Esophagus squamous epithelium (tissue), 5 donors: ENCODE results near the gene ZNF586. TPM values are rescaled to one million over a fixed set of nuclear protein-coding genes. Genes with fewer than 3 reads are reported as not detected.
A peak's percentile ranks its signal among the peaks of the same experiment; 100 is the strongest.
"Not testable (repeated sequence)": the region's sequence is repeated elsewhere in the genome, so short reads cannot be mapped to it uniquely, and the experiment has no call there.

Source experiments
- DNase-seq: peaks from one replicate; lab custom pipeline; 2025; lab: John Stamatoyannopoulos, UW
- H3K27ac ChIP-seq, 4 donors: fragments of 200-600 bp; sonication (generic); one replicate each; pipeline ENCODE4 v1.5.1; 2016 to 2019; ENCODE audit warnings: mild to moderate bottlenecking in 1 of 4
- H3K27me3 ChIP-seq, 4 donors: fragments of 200-600 bp; sonication (generic); 1 replicate in 3 of 4; 2 replicates in 1 of 4; pipeline versions ENCODE4 v1.5.1 to v1.6.0; 2017 to 2021; ENCODE audit warnings: antibody characterized with exemption in 1 of 4
- H3K36me3 ChIP-seq, 3 donors: fragments of 200-600 bp; sonication (generic); one replicate each; pipeline ENCODE4 v1.5.1; 2016 to 2019
- H3K4me1 ChIP-seq, 3 donors: fragments of 200-600 bp; sonication (generic); one replicate each; pipeline ENCODE4 v1.5.1; 2017 to 2019
- H3K4me3 ChIP-seq, 4 donors: fragments of 200-600 bp; sonication (generic); 1 replicate in 3 of 4; 2 replicates in 1 of 4; pipeline ENCODE4 v1.5.1; 2016 to 2019; ENCODE audit warnings: mild to moderate bottlenecking in 2 of 4, moderate library complexity in 1 of 4
- H3K9me3 ChIP-seq, 3 donors: fragments of 200-600 bp; sonication (generic); one replicate each; pipeline ENCODE4 v1.5.1; 2016 to 2019
- POLR2A ChIP-seq, 4 donors: fragments of 450-650 bp; IDR thresholded peaks; one replicate each; pipeline ENCODE4 v1.6.1; 2017; ENCODE audit warnings: antibody characterized with exemption in 4 of 4, mild to moderate bottlenecking in 4 of 4, moderate library complexity in 3 of 4
- WGBS, 2 donors: methylation state at CpG; one replicate each; pipeline ENCODE4 v1.1.5; 2018; 5-methylcytosine and 5-hydroxymethylcytosine counted together
- intact Hi-C: fragments of 100-400 bp; cut with DNase I; formaldehyde crosslinking; loops from one replicate; pipeline ENCODE4 v1.15.0; 2022
- total RNA-seq, 4 donors: library from RNA; depleted of rRNA; stranded (reverse); fragments of >200 nt; gene quantifications; one replicate each; pipeline ENCODE4 v1.1.0, GENCODE V29; 2016
- TF ChIP-seq, protein P1 (sequence below), 6 experiments: fragments of 450-650 bp in 4 of 6; fragments of 200-600 bp in 2 of 6; sonication (generic) in 2 of 6; IDR thresholded peaks; one replicate each; pipeline ENCODE4 v1.5.1; 2016 to 2019; ENCODE audit warnings: antibody characterized with exemption in 6 of 6, mild to moderate bottlenecking in 4 of 6, moderate library complexity in 4 of 6
- donor health status: DM: yes; HTN: yes; CAD: no.

Gene ZNF586
- total RNA-seq, 4 donors from 2014 or later = 8.1 to 30.5 (median 22.0) TPM

DNA sequence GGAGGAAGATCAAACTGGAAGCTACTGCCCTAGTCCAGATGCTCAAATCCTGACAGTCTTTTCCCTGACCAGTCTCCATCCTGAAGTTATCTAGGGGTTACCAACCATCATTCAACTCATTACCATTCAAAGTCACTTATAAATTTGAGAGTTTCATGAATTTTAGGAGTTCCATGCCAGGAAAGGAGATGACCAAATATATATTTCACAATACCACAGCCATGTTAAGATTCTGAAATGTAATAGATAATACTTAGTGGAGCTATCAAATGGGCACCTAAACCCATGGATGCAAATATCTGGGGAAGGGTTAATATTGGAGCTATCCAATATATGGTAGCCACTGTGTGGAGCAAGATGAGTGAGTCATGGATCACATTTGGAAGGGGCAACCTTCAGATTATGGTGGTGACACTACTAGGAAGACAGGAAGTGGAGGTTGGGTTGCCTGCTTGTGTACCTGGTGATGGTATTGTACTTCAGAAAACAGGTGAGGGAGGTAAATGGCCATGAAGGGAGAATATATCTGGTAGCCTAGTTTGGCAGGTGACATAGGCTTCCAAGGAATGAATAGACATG lies 18.7 kb downstream of the ZNF586 start:
- DNase-seq = no peak
- Histone ChIP-seq H3K4me1 (no peaks in the 10 kb centered on the region), H3K27me3 (no peaks in the 10 kb centered on the region), H3K27ac (no peak overlapping the region), H3K36me3 (peaks cover 0 to 95% (median 19%) of the 10 kb centered on the region in 3 donors), H3K9me3 (peaks cover 0 to 83% (median 50%) of the 10 kb centered on the region in 3 donors), H3K4me3 (no peak overlapping the region)
- intact Hi-C loops = no loop called here
- TF ChIP-seq, protein P1, sequence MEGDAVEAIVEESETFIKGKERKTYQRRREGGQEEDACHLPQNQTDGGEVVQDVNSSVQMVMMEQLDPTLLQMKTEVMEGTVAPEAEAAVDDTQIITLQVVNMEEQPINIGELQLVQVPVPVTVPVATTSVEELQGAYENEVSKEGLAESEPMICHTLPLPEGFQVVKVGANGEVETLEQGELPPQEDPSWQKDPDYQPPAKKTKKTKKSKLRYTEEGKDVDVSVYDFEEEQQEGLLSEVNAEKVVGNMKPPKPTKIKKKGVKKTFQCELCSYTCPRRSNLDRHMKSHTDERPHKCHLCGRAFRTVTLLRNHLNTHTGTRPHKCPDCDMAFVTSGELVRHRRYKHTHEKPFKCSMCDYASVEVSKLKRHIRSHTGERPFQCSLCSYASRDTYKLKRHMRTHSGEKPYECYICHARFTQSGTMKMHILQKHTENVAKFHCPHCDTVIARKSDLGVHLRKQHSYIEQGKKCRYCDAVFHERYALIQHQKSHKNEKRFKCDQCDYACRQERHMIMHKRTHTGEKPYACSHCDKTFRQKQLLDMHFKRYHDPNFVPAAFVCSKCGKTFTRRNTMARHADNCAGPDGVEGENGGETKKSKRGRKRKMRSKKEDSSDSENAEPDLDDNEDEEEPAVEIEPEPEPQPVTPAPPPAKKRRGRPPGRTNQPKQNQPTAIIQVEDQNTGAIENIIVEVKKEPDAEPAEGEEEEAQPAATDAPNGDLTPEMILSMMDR (IDR thresholded peaks at IDR 0.05) = no peak
- TF ChIP-seq POLR2A (IDR thresholded peaks at IDR 0.05) = no peak

DNA sequence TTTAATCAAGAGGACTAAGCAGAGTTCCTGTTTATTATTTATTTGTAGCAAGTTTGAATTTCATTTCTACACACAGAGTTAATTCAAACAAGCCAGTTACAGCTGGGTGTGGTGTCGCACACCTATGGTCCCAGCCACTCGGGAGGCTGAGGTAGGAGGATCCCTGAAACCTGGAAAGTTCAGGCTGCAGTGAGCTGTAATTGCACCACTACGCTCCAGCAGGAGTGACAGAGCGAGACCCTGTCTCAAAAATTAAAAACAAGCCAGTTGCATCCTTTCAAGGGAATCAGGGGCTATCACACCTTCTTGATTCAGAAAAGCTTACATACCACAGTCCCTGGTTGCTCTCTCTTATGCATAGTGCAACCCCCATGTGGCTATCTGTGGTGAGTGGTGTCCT lies 19.8 kb downstream of the ZNF586 start:
- DNase-seq = no peak
- 96 to 98% methylated on average over 4 of the region's 4 CpGs for WGBS, 2 donors
- no peaks in the 10 kb centered on the region for H3K4me1 ChIP-seq
- TF ChIP-seq, protein P1 (IDR thresholded peaks at IDR 0.05) = no peak
- no peak for TF ChIP-seq POLR2A (IDR thresholded peaks at IDR 0.05)
- no peaks in the 10 kb centered on the region for H3K27me3 ChIP-seq
- no peak overlapping the region for H3K27ac ChIP-seq
- H3K9me3 ChIP-seq = peaks cover 0 to 72% (median 44%) of the 10 kb centered on the region in 3 donors
- peaks cover 0 to 94% (median 18%) of the 10 kb centered on the region in 3 donors for H3K36me3 ChIP-seq
- H3K4me3 ChIP-seq = no peak overlapping the region
- intact Hi-C loops = no loop called here

DNA sequence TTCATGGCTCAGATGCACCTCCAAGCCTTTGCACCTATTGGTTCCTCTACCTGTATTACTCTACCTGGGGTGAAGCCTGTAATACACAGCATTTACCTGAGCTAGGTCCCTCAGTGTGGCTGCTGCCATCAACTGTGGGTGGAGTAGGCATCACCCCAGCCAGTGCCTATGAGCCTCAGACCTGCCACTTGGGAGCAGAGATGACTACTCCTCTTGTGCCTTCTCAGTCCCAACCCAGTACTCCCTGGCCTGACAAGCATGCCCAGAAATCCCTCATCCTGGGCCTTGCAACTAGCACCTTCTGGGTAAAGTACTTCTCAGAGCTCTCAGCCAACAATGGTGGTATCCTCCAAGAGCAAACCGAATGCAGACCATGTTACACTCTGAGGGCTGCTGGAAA lies 27.1 kb downstream of the ZNF586 start:
- H3K27ac ChIP-seq, intact Hi-C loops, H3K9me3 ChIP-seq, DNase-seq, H3K4me3 ChIP-seq, H3K27me3 ChIP-seq: not testable (repeated sequence)
- 67 to 100% methylated on average over 1 of the region's 1 CpG for WGBS, 2 donors
- H3K36me3 ChIP-seq = peaks cover 8 to 62% (median 9%) of the 10 kb centered on the region in 3 donors
- peaks cover 6 to 35% (median 22%) of the 10 kb centered on the region in 3 donors for H3K4me1 ChIP-seq

DNA sequence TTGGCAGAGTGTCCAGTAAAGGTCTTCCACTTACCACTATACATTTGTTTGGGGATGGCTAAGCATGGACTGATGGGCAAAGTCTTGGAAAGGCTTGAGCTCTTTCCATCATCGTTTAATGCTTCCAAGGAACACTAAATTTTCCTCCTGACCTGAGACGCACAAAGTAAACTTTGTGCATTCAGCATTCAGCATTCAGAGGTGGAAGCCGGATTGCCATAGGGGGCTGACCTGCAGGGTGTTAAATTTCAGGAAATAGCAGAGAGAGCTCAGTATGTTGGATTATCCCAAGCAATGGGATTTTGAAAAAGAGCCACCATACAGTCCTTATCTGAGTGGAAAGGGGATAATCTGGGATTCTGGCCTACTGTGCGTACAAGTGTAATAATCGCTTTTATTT lies 31.2 kb downstream of the ZNF586 start:
- intact Hi-C loops = no loop called here
- no peak for DNase-seq
- Histone ChIP-seq H3K4me1 (peaks cover 17 to 76% (median 42%) of the 10 kb centered on the region in 3 donors), H3K36me3 (peaks cover 4 to 22% (median 4%) of the 10 kb centered on the region in 3 donors), H3K4me3 (no peak overlapping the region), H3K27me3 (no peaks in the 10 kb centered on the region), H3K9me3 (no peaks in the 10 kb centered on the region), H3K27ac (peak overlapping the region; percentile 47 to 91 (median 88))
- 67 to 90% methylated on average over 4 to 5 of the region's 5 CpGs for WGBS, 2 donors
- no peak for TF ChIP-seq POLR2A (IDR thresholded peaks at IDR 0.05)
- TF ChIP-seq, protein P1 (IDR thresholded peaks at IDR 0.05) = no peak

DNA sequence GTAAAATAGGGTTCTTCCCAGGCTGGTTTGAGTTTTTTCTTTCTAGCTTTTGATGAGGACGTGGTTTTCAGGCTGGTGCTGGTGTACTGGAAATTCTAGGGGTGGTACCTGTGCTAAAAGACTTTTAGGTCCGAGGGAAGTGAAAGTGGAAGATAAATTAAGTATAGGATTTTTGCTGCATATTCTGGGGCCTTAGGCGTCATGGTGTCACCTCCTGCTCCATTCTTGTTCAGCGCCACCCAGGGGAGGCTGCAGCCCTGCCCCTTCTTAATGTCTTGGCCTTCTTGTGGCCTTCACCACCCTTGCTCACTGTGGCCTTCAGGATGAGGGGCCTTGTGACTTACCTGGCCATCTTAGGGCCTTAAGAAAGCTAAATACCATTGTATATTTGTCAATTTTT lies 32.8 kb downstream of the ZNF586 start:
- Histone ChIP-seq H3K9me3 (no peaks in the 10 kb centered on the region), H3K4me3 (no peak overlapping the region), H3K36me3 (peaks cover 0 to 19% (median 0%) of the 10 kb centered on the region in 3 donors), H3K27me3 (no peaks in the 10 kb centered on the region), H3K4me1 (peaks cover 17 to 85% (median 46%) of the 10 kb centered on the region in 3 donors), H3K27ac (peak overlapping the region; percentile 73 to 91 (median 88))
- TF ChIP-seq, protein P1 (IDR thresholded peaks at IDR 0.05) = no peak
- no peak for TF ChIP-seq POLR2A (IDR thresholded peaks at IDR 0.05)
- DNase-seq = no peak
- intact Hi-C loops = no loop called here
- 45 to 60% methylated on average over 4 of the region's 4 CpGs for WGBS, 2 donors
